Activated T-cell treated with anti-CD3 and anti-CD28 coated beads, Interleukin-2, amount 50 U/mL, for 4 hours (primary cell): ENCODE measurements around the gene SLC25A23. TPM values are rescaled to one million over a fixed set of nuclear protein-coding genes. Genes with fewer than 3 reads are reported as not detected.
A peak's percentile ranks its signal among the peaks of the same experiment; 100 is the strongest.
"Not testable (repeated sequence)": the region's sequence is repeated elsewhere in the genome, so short reads cannot be mapped to it uniquely, and the experiment has no call there.

Experiments used
- ATAC-seq, 2 donors: fragments of 200-7000 bp; cut with Tn5 transposase; one replicate each; pipeline ENCODE4 v1.10.0; 2021
- DNase-seq: peaks from one replicate; pipeline ENCODE4 v3.0.0-alpha.2; 2020
- H3K27me3 Mint-ChIP-seq: one replicate; pipeline ENCODE4 v1.8.0; 2021; ENCODE audit warnings: low read depth, mixed read lengths
- H3K36me3 Mint-ChIP-seq: one replicate; pipeline ENCODE4 v1.8.0; 2022; ENCODE audit warnings: mixed read lengths; ENCODE audit not compliant: insufficient read depth
- H3K4me1 Mint-ChIP-seq: one replicate; pipeline ENCODE4 v1.8.0; 2021; ENCODE audit warnings: low read depth, mixed read lengths
- H3K4me3 Mint-ChIP-seq: one replicate; pipeline ENCODE4 v1.8.0; 2021; ENCODE audit warnings: mild to moderate bottlenecking, moderate library complexity, mixed read lengths
- H3K9me3 Mint-ChIP-seq: one replicate; pipeline ENCODE4 v1.8.0; 2021; ENCODE audit warnings: mixed read lengths
- total RNA-seq, 3 donors: library from RNA; stranded (reverse); gene quantifications; one replicate each; pipeline ENCODE4 v1.2.1, GENCODE V29; 2021

Gene SLC25A23
- total RNA-seq, result 10 to 100 TPM; 10.5 to 12.4 (median 11.9) TPM

GRCh38 chr19:6459262-6460098, at the start of gene SLC25A23:
Gene SLC25A23, minus strand, starts transcription at chr19:6459792. Its CDS starts 164 bp downstream, at chr19:6459628.
- Mint-ChIP-seq H3K4me1 (peaks cover 20% of the 10 kb centered on the region), H3K36me3 (peaks cover 20% of the 10 kb centered on the region), H3K4me3 (peak within 1 kb of the TSS; percentile 89), H3K27me3 (no peaks in the 10 kb centered on the region), H3K9me3 (no peaks in the 10 kb centered on the region)
- DNase-seq (peak; percentile 49), ATAC-seq (peak; percentile 27 to 29)

GRCh38 chr19:6508028-6508771, 48.6 kb upstream of the SLC25A23 start:
- H3K9me3 Mint-ChIP-seq, H3K4me3 Mint-ChIP-seq, H3K4me1 Mint-ChIP-seq, H3K36me3 Mint-ChIP-seq, DNase-seq, ATAC-seq, H3K27me3 Mint-ChIP-seq: not testable (repeated sequence)

DNA sequence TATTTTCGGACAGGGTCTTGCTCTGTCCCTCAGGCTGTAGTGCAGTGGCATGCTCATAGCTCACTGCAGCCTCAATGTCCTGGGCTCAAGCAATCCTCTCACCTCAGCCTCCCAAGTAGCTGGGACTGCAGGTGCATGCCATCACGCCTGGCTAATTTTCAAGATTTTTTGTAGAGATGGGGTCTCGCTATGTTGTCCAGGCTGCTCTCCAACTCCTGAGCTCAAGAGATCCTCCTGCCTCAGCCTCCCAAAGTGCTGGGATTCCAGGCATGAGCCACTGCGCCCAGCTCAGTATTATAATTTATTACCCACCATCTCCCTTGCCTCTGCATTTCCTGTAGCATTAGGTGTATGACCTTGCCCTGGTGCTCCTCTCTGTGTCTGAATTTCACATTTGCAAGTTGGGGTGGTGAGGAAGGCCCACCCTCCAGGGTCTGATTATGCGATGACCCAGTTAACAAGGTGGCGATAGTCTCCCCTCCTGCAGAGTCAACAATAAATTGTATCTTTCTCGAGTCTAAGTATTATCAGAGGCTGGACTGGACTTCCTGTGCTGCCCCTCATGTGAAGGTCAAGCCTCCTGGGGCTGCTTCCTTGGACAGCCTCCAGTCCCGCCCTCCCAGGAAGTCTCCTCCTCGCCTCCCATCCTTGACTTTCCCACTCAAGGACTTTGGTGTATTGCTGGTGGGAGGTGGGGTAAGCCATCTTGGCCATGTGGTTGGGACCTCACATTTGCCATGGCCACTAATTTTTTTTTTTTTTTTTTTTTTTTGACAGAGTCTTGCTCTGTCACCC, 44.0 kb upstream of the SLC25A23 start:
- no peak overlapping the region for H3K4me3 Mint-ChIP-seq
- peaks cover 8% of the 10 kb centered on the region for H3K27me3 Mint-ChIP-seq
- H3K36me3 Mint-ChIP-seq, result no peaks in the 10 kb centered on the region
- peaks cover 16% of the 10 kb centered on the region for H3K4me1 Mint-ChIP-seq
- DNase-seq (no peak), ATAC-seq (no peak)
- no peaks in the 10 kb centered on the region for H3K9me3 Mint-ChIP-seq

DNA sequence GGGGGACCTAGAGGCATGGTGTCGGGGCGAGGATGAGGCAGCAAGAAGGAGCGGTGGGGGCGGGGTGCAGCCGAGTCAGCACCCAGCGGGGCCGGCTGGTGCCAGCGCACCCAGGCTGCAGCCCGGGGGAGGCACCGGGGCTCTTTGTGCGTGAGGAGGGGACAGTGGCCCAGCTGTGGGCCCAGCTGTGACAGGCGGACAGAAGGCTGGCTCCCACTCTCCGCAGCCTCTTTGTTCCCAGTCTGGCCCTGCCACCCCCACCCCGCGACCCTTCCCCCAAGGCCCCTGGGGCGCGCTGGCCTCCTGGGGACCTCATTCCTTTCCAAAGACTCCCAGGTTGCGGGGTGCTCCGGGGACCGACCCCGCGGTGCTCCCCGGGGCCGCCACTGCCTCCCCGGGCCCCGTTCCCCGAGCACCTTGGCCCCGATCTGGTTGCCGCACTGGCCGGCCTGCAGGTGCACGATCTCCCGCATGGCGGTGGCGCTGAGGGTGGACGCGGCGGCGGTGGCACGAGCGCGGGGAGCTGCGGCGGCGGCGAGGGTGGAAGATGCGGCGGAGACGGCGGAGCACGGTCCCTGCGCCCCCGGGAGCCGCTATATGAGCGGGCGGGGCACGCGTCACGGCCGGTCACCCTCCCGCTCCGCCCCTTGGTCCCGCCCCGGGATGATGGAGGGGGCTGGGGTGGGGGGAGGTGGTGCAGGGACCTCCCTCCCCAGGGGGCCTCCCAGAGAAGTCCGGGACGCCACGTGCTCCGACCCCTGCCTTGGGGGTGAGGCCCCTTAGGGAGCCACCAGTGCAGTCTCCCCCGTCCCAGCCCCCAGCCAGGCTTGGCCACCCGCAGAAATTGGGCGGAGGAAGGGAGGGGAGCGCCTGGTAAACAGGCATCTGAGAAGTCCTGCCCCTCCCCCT, 42.4 kb upstream of the SLC25A23 start, which contains the start of gene TUBB4A:
TUBB4A (minus strand) TSS at position 570 of the 909 bp plus-strand sequence; CDS start at position 473, 97 bp downstream.
- H3K9me3 Mint-ChIP-seq, result no peaks in the 10 kb centered on the region
- peaks cover 8% of the 10 kb centered on the region for H3K27me3 Mint-ChIP-seq
- no peaks in the 10 kb centered on the region for H3K36me3 Mint-ChIP-seq
- peak; percentile 29 for DNase-seq
- peaks cover 16% of the 10 kb centered on the region for H3K4me1 Mint-ChIP-seq
- peak; percentile 76 to 78 for ATAC-seq
- peak within 1 kb of the TSS; percentile 82 for H3K4me3 Mint-ChIP-seq

- no peak for ATAC-seq
- no peaks in the 10 kb centered on the region for H3K9me3 Mint-ChIP-seq
- H3K27me3 Mint-ChIP-seq, result peaks cover 8% of the 10 kb centered on the region
- peaks cover 16% of the 10 kb centered on the region for H3K4me1 Mint-ChIP-seq
- no peaks in the 10 kb centered on the region for H3K36me3 Mint-ChIP-seq
- DNase-seq, result no peak
- H3K4me3 Mint-ChIP-seq, result peak overlapping the region; percentile 82
Observed at GRCh38 chr19:6500837-6501739, 41.5 kb upstream of the SLC25A23 start.

- Mint-ChIP-seq H3K9me3 (no peaks in the 10 kb centered on the region), H3K4me1 (peaks cover 10% of the 10 kb centered on the region), H3K4me3 (no peak overlapping the region), H3K27me3 (peaks cover 8% of the 10 kb centered on the region), H3K36me3 (peaks cover 3% of the 10 kb centered on the region)
- ATAC-seq, result no peak
- no peak for DNase-seq
Observed at GRCh38 chr19:6499052-6499790, 39.6 kb upstream of the SLC25A23 start.

DNA sequence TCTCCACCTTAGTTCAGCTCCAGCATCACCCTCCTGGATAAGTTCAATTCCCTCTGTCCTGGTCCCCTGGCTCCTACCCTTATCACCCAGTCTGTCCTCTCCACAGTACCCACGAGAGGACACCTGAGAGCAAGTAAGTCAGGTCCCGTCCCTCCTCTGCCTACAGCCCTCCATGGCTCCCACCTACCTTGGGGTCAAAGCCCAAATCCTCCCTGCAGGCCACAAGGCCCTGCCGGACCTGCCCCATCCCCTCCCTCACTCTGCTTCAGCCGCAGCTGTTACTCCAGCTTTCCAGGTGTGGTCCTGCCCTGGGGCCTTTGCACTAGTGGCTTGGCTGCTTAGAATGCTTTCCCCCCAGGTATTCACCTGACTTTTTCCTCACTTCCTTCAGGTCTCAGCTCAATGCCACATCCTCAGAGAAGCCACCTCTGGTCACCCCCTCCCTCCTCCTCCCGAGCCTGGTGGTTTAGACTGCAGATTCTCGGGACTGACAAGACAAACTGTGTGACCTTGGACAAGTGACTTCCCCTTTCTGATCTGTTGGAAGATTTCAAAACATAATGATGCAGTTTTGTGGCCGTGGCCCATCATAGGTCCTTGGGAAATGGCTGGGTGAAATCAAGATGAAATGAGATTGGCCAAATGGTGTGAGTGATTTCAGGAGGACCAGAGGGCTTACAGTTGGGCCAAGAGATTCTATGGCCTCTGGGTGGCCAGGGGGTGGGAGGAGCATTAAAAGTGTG, 38.9 kb upstream of the SLC25A23 start:
- ATAC-seq, result no peak
- Mint-ChIP-seq H3K4me1 (peaks cover 10% of the 10 kb centered on the region), H3K27me3 (peaks cover 8% of the 10 kb centered on the region)

GRCh38 chr19:6495947-6496346, 36.4 kb upstream of the SLC25A23 start:
- peaks cover 2% of the 10 kb centered on the region for H3K27me3 Mint-ChIP-seq
- peaks cover 4% of the 10 kb centered on the region for H3K9me3 Mint-ChIP-seq
- H3K4me1 Mint-ChIP-seq, result peaks cover 2% of the 10 kb centered on the region
- ATAC-seq (no peak), DNase-seq (no peak)
- H3K36me3 Mint-ChIP-seq, result peaks cover 3% of the 10 kb centered on the region
- H3K4me3 Mint-ChIP-seq, result no peak overlapping the region

More for the DNA sequence above, 38.9 kb upstream of the SLC25A23 start:
- peaks cover 3% of the 10 kb centered on the region for H3K36me3 Mint-ChIP-seq
- no peak for DNase-seq
- no peaks in the 10 kb centered on the region for H3K9me3 Mint-ChIP-seq
- no peak overlapping the region for H3K4me3 Mint-ChIP-seq

DNA sequence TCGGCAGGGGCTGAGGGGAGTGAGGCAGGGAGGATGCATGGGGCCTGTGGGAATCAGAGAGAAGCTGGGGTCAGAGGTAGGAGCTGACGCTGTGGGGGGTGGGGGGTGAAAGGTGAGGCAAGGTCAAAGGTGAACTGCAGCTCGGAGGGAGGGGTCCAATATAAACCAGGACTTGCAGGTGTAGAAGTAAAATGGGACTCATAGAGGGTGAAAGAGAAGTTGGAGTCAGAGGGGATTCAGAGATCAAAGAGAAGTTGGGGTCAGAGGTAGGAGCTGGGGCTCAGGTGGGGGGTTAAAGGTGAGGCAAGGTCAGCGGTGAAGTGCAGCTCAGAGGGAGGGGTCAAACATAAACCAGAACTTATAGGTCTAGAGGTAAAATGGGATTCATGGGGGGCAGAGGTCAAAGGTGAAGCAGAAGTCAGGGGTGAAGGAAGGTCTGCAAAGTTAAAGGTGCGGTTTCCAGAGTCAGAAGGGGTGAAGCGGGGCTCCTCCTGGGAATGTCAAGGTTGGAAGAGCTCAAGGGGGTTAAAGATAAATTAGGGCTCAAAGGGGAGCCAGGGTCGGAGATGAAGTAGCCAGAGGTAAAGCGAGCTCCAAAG, 34.9 kb upstream of the SLC25A23 start:
- H3K4me1 Mint-ChIP-seq, result peaks cover 9% of the 10 kb centered on the region
- peaks cover 3% of the 10 kb centered on the region for H3K36me3 Mint-ChIP-seq
- no peaks in the 10 kb centered on the region for H3K27me3 Mint-ChIP-seq
- peaks cover 4% of the 10 kb centered on the region for H3K9me3 Mint-ChIP-seq
- DNase-seq (no peak), ATAC-seq (no peak)
- H3K4me3 Mint-ChIP-seq, result no peak overlapping the region

DNA sequence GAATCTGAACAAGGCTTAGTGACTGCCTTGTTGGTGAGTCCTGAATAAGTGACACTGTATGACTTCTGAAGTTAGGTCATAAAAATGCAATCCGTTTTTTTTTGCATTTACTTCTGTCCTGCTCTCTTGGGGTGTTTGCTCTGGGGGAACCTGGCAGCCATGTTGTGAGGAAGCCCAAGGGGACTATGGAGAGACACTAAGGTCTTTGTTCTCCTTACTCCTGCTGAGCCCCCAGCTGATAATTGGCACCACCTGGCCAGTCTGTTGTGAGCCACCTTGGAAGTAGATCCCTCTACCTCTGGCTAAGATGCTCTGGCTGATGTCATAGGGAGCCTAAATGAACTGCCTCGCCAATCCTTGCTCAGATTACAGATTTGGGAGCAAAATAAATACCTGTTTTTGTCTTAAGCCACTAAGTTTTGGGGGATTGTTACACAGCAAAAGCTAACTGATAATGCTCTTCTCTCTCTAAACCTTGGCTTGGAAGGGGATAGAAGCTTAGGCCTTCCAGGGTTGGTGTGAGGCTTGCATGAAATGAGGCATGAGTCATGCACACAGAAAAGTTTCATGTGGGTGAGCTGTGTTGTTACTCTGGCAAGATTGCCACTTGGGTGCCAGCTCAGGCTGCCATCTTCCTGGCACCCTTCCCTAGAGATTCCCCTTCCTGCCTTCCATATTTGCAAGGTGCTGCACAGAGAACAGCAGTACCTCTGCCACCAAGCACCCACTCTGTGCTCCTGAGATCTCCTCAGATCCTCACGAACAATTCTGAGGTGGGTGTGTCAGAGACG, 32.4 kb upstream of the SLC25A23 start:
- DNase-seq (no peak), ATAC-seq (peak in 1 of 2 donors; percentile 51)
- Mint-ChIP-seq H3K27me3 (no peaks in the 10 kb centered on the region), H3K9me3 (peaks cover 4% of the 10 kb centered on the region), H3K4me1 (peaks cover 11% of the 10 kb centered on the region), H3K4me3 (no peak overlapping the region), H3K36me3 (peaks cover 3% of the 10 kb centered on the region)

DNA sequence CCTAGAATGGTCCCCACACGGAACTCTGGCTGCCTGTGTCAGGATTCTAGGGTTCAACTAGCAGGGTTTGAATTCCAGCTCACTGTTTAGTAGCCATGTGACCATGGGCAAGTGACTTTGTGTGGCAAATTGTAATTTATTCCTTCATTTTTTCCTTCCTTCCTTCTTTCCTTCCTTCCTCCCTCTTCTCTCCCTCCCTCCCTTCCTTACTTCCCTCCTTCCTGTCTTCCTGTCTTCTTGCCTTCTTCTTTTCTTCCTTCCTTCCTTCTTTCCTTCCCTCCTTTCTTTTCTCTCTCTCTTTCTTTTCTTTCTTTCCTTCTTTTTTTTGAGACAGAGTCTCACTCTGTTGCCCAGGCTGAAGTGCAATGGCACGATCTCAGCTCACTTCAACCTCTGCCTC, 30.5 kb upstream of the SLC25A23 start:
- no peaks in the 10 kb centered on the region for H3K27me3 Mint-ChIP-seq
- H3K9me3 Mint-ChIP-seq, result peaks cover 4% of the 10 kb centered on the region
- no peak for ATAC-seq
- peaks cover 11% of the 10 kb centered on the region for H3K4me1 Mint-ChIP-seq
- H3K4me3 Mint-ChIP-seq, result peak overlapping the region; percentile 71
- H3K36me3 Mint-ChIP-seq, result peaks cover 3% of the 10 kb centered on the region
- no peak for DNase-seq
